GM12878 (cell line): ENCODE measurements around the gene SNPH. TPM values are rescaled to one million over a fixed set of nuclear protein-coding genes. Genes with fewer than 3 reads are reported as not detected.
A peak's percentile ranks its signal among the peaks of the same experiment; 100 is the strongest.

Source experiments
- ATAC-seq: fragments of 200-7000 bp; cut with Tn5 transposase; 3 replicates; pipeline ENCODE4 v1.9.1; 2020; ENCODE audit warnings: mild to moderate bottlenecking, moderate library complexity
- BruUV-seq: library from RNA; stranded (reverse); fragments of 400-500 nt; replicated peaks from 2 replicates; lab custom pipeline; 2021; lab: Mats Ljungman, UMichigan
- CTCF ChIA-PET: fragments of 300-600 bp; sonication (Branson Sonifier 250); formaldehyde crosslinking; extraction: SDS; loops from one replicate; lab custom pipeline; 2021; ENCODE audit warnings: inconsistent platforms; lab: Yijun Ruan, JAX
- POLR2A ChIA-PET: fragments of 350-600 bp; formaldehyde crosslinking; extraction: SDS; loops from one replicate; lab custom pipeline; 2021; ENCODE audit warnings: inconsistent platforms; lab: Charles Lee
- RAD21 ChIA-PET: fragments of 300-600 bp; sonication (Branson Sonifier 250); formaldehyde crosslinking; loops from one replicate; lab custom pipeline; 2023; ENCODE audit warnings: antibody characterized with exemption; ENCODE audit not compliant: unreplicated experiment; lab: Charles Lee
- SMC1A ChIA-PET: fragments of 300-600 bp; sonication (Branson Sonifier 250); formaldehyde crosslinking; loops from one replicate; lab custom pipeline; 2023; ENCODE audit not compliant: unreplicated experiment, uncharacterized antibody; lab: Charles Lee
- DNase-seq: peaks from one replicate; pipeline ENCODE4 v3.0.0-alpha.2; 2011; ENCODE audit warnings: low read depth, low spot score
- FAIRE-seq: peaks from 3 replicates; lab custom pipeline; 2011; peaks lifted over from hg19 to GRCh38; lab: Jason Lieb, UNC
- H2AFZ ChIP-seq: 2 replicates; pipeline ENCODE4 v1.6.0; 2011; ENCODE audit warnings: low read depth, low read length, control low read depth; ENCODE audit not compliant: control insufficient read depth
- H3K27ac ChIP-seq: 2 replicates; pipeline ENCODE4 v1.5.1; 2011; ENCODE audit warnings: control low read depth; ENCODE audit not compliant: control insufficient read depth, insufficient read depth
- H3K27me3 ChIP-seq, 2 experiments: replicated peaks in 1 of 2; 2 replicates each; pipeline versions ENCODE4 v1.6.0 to v1.6.1; 2011; ENCODE audit warnings: low read length in 1 of 2; ENCODE audit not compliant: control insufficient read depth in 2 of 2, insufficient read depth in 2 of 2
- H3K36me3 ChIP-seq, 2 experiments: 2 replicates each; pipeline ENCODE4 v1.5.1; 2011; ENCODE audit warnings: low read length in 1 of 2; ENCODE audit not compliant: control insufficient read depth in 2 of 2, insufficient read depth in 2 of 2
- H3K4me1 ChIP-seq: 2 replicates; pipeline ENCODE4 v1.6.1; 2011; ENCODE audit warnings: mild to moderate bottlenecking, low read length, moderate library complexity, mixed read lengths; ENCODE audit not compliant: control insufficient read depth, insufficient read depth
- H3K4me2 ChIP-seq: 2 replicates; pipeline ENCODE4 v1.6.0; 2011; ENCODE audit warnings: control low read depth; ENCODE audit not compliant: control insufficient read depth, insufficient read depth
- H3K4me3 ChIP-seq: fragments of 200-600 bp; sonication (generic); 2 replicates; pipeline ENCODE4 v1.5.1; 2016
- H3K79me2 ChIP-seq: 2 replicates; pipeline ENCODE4 v1.6.0; 2011; ENCODE audit warnings: low read length; ENCODE audit not compliant: control insufficient read depth, insufficient read depth
- H3K9ac ChIP-seq: 2 replicates; pipeline ENCODE4 v1.8.0; 2011; ENCODE audit warnings: low read length, control low read depth, mixed read lengths; ENCODE audit not compliant: control insufficient read depth, insufficient read depth
- H3K9me3 ChIP-seq: replicated peaks from 3 replicates; pipeline ENCODE4 v1.5.1; 2011; ENCODE audit warnings: mild to moderate bottlenecking, low read length; ENCODE audit not compliant: control insufficient read depth, insufficient read depth
- H4K20me1 ChIP-seq: 2 replicates; pipeline ENCODE4 v1.6.0; 2011; ENCODE audit not compliant: control insufficient read depth, insufficient read depth
- ASH2L ChIP-seq: fragments of 300-600, 200-600 bp; sonication (generic); IDR thresholded peaks from 2 replicates; pipeline ENCODE4 v1.6.1; 2017; ENCODE audit warnings: low read depth, mild to moderate bottlenecking, borderline replicate concordance
- CHD1 ChIP-seq: IDR thresholded peaks from 2 replicates; pipeline ENCODE4 v1.6.1; 2012; ENCODE audit warnings: low read depth, low read length, improper control_type of control experiment
- CHD2 ChIP-seq: IDR thresholded peaks from 2 replicates; pipeline ENCODE4 v1.6.1; 2011; ENCODE audit warnings: low read depth, low read length, improper control_type of control experiment, borderline replicate concordance
- GATAD2B ChIP-seq: fragments of 450-650 bp; conservative IDR thresholded peaks from 2 replicates; pipeline ENCODE4 v1.6.1; 2017; ENCODE audit warnings: low read depth, mild to moderate bottlenecking, moderate library complexity
- HCFC1 ChIP-seq: fragments of 150-350 bp; IDR thresholded peaks from 2 replicates; pipeline ENCODE4 v1.6.1; 2014; ENCODE audit warnings: low read length
- HDAC6 ChIP-seq: fragments of 200-600 bp; sonication (generic); IDR thresholded peaks from one replicate; pipeline ENCODE4 v1.8.0; 2017; ENCODE audit warnings: antibody characterized with exemption; ENCODE audit not compliant: unreplicated experiment
- HSF1 ChIP-seq: fragments of 150-350 bp; IDR thresholded peaks from 2 replicates; pipeline ENCODE4 v1.6.1; 2014; ENCODE audit warnings: mild to moderate bottlenecking, low read depth, low read length
- KDM1A ChIP-seq: fragments of 200-600 bp; sonication (generic); IDR thresholded peaks from 2 replicates; pipeline ENCODE4 v1.6.1; 2016; ENCODE audit warnings: borderline replicate concordance
- KLF5 ChIP-seq: fragments of 450-650 bp; IDR thresholded peaks from 2 replicates; pipeline ENCODE4 v1.6.1; 2014; ENCODE audit warnings: mild to moderate bottlenecking; ENCODE audit not compliant: partially characterized antibody
- NR2C2 ChIP-seq: IDR thresholded peaks from 2 replicates; pipeline ENCODE4 v1.6.1; 2011; ENCODE audit warnings: borderline replicate concordance, low read depth; ENCODE audit not compliant: control insufficient read depth, insufficient read length
- NRF1 ChIP-seq: conservative IDR thresholded peaks from 2 replicates; pipeline ENCODE4 v1.6.1; 2011; ENCODE audit warnings: mild to moderate bottlenecking, low read depth, low read length, improper control_type of control experiment
- PAX8 ChIP-seq: fragments of 450-650 bp; IDR thresholded peaks from 2 replicates; pipeline ENCODE4 v1.6.1; 2017; ENCODE audit warnings: mild to moderate bottlenecking, moderate library complexity
- POU2F2 ChIP-seq: IDR thresholded peaks from 3 replicates; pipeline ENCODE4 v1.6.1; 2011; ENCODE audit warnings: low read depth, mild to moderate bottlenecking, low read length, borderline replicate concordance
- RBBP5 ChIP-seq: fragments of 200-600 bp; sonication (generic); conservative IDR thresholded peaks from 2 replicates; pipeline ENCODE4 v1.6.1; 2016
- TARDBP ChIP-seq: IDR thresholded peaks from 2 replicates; pipeline ENCODE4 v1.6.1; 2016; ENCODE audit warnings: borderline replicate concordance
- ZNF207 ChIP-seq: fragments of 450-650 bp; IDR thresholded peaks from 2 replicates; pipeline ENCODE4 v1.6.1; 2014; ENCODE audit warnings: antibody characterized with exemption, mild to moderate bottlenecking, borderline replicate concordance
- ZNF622 ChIP-seq: fragments of 450-650 bp; IDR thresholded peaks from 2 replicates; pipeline ENCODE4 v1.6.1; 2017; ENCODE audit warnings: mild to moderate bottlenecking, inconsistent platforms
- WGBS: methylation state at CpG from one replicate; pipeline ENCODE4 v1.1.6; 2016; ENCODE audit warnings: low lambda C conversion rate; ENCODE audit not compliant: insufficient replicate concordance, insufficient coverage; ENCODE audit errors: missing lambda C conversion rate; 5-methylcytosine and 5-hydroxymethylcytosine counted together
- in situ Hi-C: fragments of 300-500 bp; cut with MboI; formaldehyde crosslinking; loops from 9 replicates; pipeline ENCODE4 v1.14.3; 2018; ENCODE audit warnings: mixed read lengths
- intact Hi-C: fragments of 100-400 bp; cut with micrococcal nuclease; formaldehyde crosslinking; loops from one replicate; pipeline ENCODE4 v1.14.2; 2022; ENCODE audit not compliant: unreplicated experiment
- polyA plus RNA-seq, 11 experiments: library from polyadenylated mRNA; depleted of rRNA in 4 of 11; unstranded in 6 of 11; stranded (reverse) in 5 of 11; fragments of >200 nt; fragmentation: Nextera tagmentation in 4 of 11; fragmentation: Illumina TruSeq in 1 of 11; extraction: Ambion mirVana in 4 of 11; extraction: Trizol in 1 of 11; gene quantifications; 1 replicate in 1 of 11; 2 replicates in 10 of 11; pipeline versions ENCODE4 v1.2.1 to v1.2.3, GENCODE V29; 2011 to 2016; ENCODE audit warnings: inconsistent platforms in 2 of 11, missing spikeins in 2 of 11, low read depth in 1 of 11
- total RNA-seq, 4 experiments: library from RNA; depleted of rRNA in 3 of 4; stranded (reverse); fragments of >200 nt in 3 of 4; fragmentation: Illumina TruSeq in 1 of 4; extraction: Trizol in 1 of 4; gene quantifications; 2 replicates each; pipeline versions ENCODE4 v1.2.1 to v1.2.3, GENCODE V29; 2013 to 2021
- TF ChIP-seq, protein P1 (sequence below): IDR thresholded peaks from 2 replicates; pipeline ENCODE4 v1.6.1; 2011; ENCODE audit warnings: borderline replicate concordance, low read depth, mild to moderate bottlenecking, moderate library complexity, mixed read lengths, low read length; ENCODE audit not compliant: insufficient read depth; ENCODE audit errors: extremely low read length
- TF ChIP-seq, protein P2 (sequence below): IDR thresholded peaks from 2 replicates; pipeline ENCODE4 v1.6.1; 2012; ENCODE audit warnings: low read depth, low read length, improper control_type of control experiment

The SNPH gene
- total and polyA plus RNA-seq, 10 of the 15 experiments (the other 5 are each of a cell fraction or from before 2014, with no cell fraction given): 0.02 to 0.45 (median 0.34) TPM; not detected in 2

GRCh38 chr20:1302685-1303541 is 36.8 kb downstream of the SNPH start:
- Histone ChIP-seq H2AFZ (no peak overlapping the region), H3K27me3 (no peaks in the 10 kb centered on the region; a peak in 1 of 4 replicates), H3K36me3 (no peaks in the 10 kb centered on the region), H3K9ac (no peak overlapping the region), H3K4me1 (no peaks in the 10 kb centered on the region), H4K20me1 (no peaks in the 10 kb centered on the region), H3K9me3 (no peaks in the 10 kb centered on the region), H3K27ac (no peak overlapping the region), H3K4me2 (no peak overlapping the region), H3K4me3 (no peak overlapping the region), H3K79me2 (no peaks in the 10 kb centered on the region)
- ATAC-seq: peak; percentile 22; the same call in 1 of the 3 replicates
- ChIA-PET POLR2A (no interaction called here), RAD21 (no interaction called here), SMC1A (no interaction called here), CTCF (interaction anchor here (1.0 kb wide), 1 partner anchor 134 kb away, joined by 3 read pairs; no protein-coding TSS in a partner anchor)
- 44% methylated on average over 12 of the region's 12 CpGs for WGBS
- in situ Hi-C loops (no loop called here), intact Hi-C loops (no loop called here)
- FAIRE-seq: no peak
- no TSS peak for BruUV-seq
- no peak for DNase-seq
- TF ChIP-seq CHD2 (no peak), NRF1 (no peak), KLF5 (no peak), CHD1 (no peak), POU2F2 (no peak), ASH2L (no peak), HDAC6 (no peak), KDM1A (no peak), HSF1 (no peak), TARDBP (no peak), NR2C2 (no peak), RBBP5 (no peak), ZNF207 (no peak), GATAD2B (no peak), ZNF622 (no peak), PAX8 (no peak), HCFC1 (no peak)
- TF ChIP-seq, protein P1, sequence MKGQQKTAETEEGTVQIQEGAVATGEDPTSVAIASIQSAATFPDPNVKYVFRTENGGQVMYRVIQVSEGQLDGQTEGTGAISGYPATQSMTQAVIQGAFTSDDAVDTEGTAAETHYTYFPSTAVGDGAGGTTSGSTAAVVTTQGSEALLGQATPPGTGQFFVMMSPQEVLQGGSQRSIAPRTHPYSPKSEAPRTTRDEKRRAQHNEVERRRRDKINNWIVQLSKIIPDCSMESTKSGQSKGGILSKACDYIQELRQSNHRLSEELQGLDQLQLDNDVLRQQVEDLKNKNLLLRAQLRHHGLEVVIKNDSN: no peak
- TF ChIP-seq, protein P2, sequence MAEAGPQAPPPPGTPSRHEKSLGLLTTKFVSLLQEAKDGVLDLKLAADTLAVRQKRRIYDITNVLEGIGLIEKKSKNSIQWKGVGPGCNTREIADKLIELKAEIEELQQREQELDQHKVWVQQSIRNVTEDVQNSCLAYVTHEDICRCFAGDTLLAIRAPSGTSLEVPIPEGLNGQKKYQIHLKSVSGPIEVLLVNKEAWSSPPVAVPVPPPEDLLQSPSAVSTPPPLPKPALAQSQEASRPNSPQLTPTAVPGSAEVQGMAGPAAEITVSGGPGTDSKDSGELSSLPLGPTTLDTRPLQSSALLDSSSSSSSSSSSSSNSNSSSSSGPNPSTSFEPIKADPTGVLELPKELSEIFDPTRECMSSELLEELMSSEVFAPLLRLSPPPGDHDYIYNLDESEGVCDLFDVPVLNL: no peak
